Esophagus muscularis mucosa (tissue), 3 donors: ENCODE measurements around the gene TLR6.

Experiments
- POLR2A ChIP-seq: fragments of 450-650 bp; IDR thresholded peaks from one replicate; pipeline ENCODE4 v1.6.1; 2017; ENCODE audit warnings: antibody characterized with exemption, moderate library complexity, mild to moderate bottlenecking, low read depth
- TF ChIP-seq, protein P1 (sequence below), 3 experiments: fragments of 200-600 bp in 2 of 3; fragments of 450-650 bp in 1 of 3; sonication (generic) in 2 of 3; IDR thresholded peaks; one replicate each; pipeline ENCODE4 v1.5.1; 2017 to 2019; ENCODE audit warnings: antibody characterized with exemption in 3 of 3, mild to moderate bottlenecking in 2 of 3, moderate library complexity in 1 of 3

DNA sequence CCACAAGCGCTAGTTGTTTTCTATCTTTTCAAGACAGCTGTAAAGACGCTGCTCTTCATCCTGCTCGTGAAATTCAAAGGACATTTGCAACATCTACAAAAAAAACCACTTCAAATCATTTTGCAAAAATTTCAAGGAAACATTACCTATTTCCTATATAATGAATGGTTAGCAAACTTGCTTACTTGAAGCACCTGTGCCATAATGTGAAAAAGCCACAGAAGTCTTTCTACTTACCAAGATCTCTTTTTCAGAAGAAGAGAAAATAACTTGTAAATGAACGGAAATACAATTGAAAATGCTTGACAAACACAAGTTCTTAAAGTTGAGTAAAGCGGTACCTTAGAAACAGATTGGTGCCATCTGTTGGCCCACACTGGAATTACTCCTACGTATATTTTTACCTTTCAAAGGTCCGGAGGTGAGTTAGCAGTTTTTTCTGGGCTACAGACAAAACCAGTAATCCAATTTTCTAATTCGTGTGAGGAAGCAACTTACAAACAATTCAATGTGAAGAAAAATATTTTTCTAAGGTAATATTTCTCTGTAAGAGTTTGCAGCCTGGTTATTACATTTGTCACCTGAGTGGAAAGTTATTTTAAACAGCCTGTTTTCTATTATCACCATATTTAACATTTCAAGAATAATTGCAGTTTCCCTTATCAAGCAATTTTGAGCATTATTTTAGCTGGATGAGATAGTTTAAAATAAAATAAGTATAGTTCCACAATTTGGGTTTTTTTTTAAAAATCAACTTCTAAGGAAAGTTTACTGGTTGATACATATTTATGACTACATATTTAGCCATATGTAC, at the start of gene TLR6:
- TF ChIP-seq, protein P1, sequence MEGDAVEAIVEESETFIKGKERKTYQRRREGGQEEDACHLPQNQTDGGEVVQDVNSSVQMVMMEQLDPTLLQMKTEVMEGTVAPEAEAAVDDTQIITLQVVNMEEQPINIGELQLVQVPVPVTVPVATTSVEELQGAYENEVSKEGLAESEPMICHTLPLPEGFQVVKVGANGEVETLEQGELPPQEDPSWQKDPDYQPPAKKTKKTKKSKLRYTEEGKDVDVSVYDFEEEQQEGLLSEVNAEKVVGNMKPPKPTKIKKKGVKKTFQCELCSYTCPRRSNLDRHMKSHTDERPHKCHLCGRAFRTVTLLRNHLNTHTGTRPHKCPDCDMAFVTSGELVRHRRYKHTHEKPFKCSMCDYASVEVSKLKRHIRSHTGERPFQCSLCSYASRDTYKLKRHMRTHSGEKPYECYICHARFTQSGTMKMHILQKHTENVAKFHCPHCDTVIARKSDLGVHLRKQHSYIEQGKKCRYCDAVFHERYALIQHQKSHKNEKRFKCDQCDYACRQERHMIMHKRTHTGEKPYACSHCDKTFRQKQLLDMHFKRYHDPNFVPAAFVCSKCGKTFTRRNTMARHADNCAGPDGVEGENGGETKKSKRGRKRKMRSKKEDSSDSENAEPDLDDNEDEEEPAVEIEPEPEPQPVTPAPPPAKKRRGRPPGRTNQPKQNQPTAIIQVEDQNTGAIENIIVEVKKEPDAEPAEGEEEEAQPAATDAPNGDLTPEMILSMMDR (IDR thresholded peaks at IDR 0.05) = peak; percentile 57 to 79 (median 69)
- no peak for TF ChIP-seq POLR2A
